Left ventricle myocardium inferior (tissue), 1 donor: ENCODE data around the gene AIF1L. TPM values are rescaled to one million over a fixed set of nuclear protein-coding genes. Genes with fewer than 3 reads are reported as not detected.

Source experiments
- DNase-seq: peaks from one replicate; pipeline ENCODE4 v3.0.0-alpha.2; 2020
- H3K27ac ChIP-seq: fragments of 200-600 bp; replicated peaks from 2 replicates; pipeline ENCODE4 v1.8.0; 2021
- H3K27me3 ChIP-seq: fragments of 200-600 bp; 2 replicates; pipeline ENCODE4 v1.8.0; 2021; ENCODE audit warnings: low read depth
- H3K36me3 ChIP-seq: fragments of 200-600 bp; 2 replicates; pipeline ENCODE4 v1.8.0; 2021
- H3K4me1 ChIP-seq: fragments of 200-600 bp; 2 replicates; pipeline ENCODE4 v1.8.0; 2021
- H3K4me3 ChIP-seq: fragments of 200-600 bp; 2 replicates; pipeline ENCODE4 v1.8.0; 2021; ENCODE audit warnings: mild to moderate bottlenecking, moderate library complexity
- H3K9me3 ChIP-seq: fragments of 200-600 bp; replicated peaks from 2 replicates; pipeline ENCODE4 v1.8.0; 2021
- CTCF ChIP-seq: fragments of 200-600 bp; IDR thresholded peaks from 2 replicates; pipeline ENCODE4 v1.8.0; 2021; ENCODE audit warnings: antibody characterized with exemption, mild to moderate bottlenecking, borderline replicate concordance
- intact Hi-C: fragments of 100-400 bp; cut with micrococcal nuclease; formaldehyde crosslinking; loops from one replicate; pipeline ENCODE4 v1.11.0; 2022
- total RNA-seq: library from RNA; stranded (reverse); fragmentation: NEBNext Ultra II Directional; extraction: Animal tissue kit (Norgen Biotek cat#: 25700); gene quantifications from one replicate; pipeline ENCODE4 v1.2.1, GENCODE V29; 2021
- donor health status: DM: no; HTN: yes; CAD: no; lungs with severe emphysema.

Gene AIF1L
- total RNA-seq, 1 donor from 2014 or later = 16.5 TPM

GRCh38 chr9:131103024-131103423, 6.7 kb downstream of the AIF1L start:
- H3K36me3 ChIP-seq = peaks cover 9% of the 10 kb centered on the region
- H3K4me1 ChIP-seq = peaks cover 82% of the 10 kb centered on the region
- H3K27me3 ChIP-seq = peaks cover 13% of the 10 kb centered on the region
- H3K9me3 ChIP-seq = no peaks in the 10 kb centered on the region
- DNase-seq = no peak
- no peak for TF ChIP-seq CTCF
- peak overlapping the region; percentile 43 for H3K4me3 ChIP-seq
- intact Hi-C loops = no loop called here
- peak overlapping the region; percentile 87 for H3K27ac ChIP-seq

DNA sequence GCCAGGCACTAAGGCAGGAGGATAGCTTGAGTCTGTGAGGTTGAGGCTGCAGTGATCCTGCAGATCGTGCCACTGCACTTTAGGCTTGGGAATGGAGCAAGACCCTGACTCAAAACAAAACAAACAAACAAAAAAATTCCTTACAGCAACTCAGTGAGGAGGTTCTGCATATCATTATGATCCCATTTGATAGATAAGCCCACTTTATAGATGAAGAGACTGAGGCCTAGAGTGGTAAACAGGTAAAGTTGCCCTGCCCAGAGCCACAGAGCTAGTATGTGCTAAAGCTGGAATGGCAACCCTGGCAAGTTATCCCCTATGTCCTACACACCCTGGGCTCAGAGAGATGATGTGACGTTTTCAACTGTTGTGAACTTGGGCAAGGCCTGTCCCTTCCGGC, 7.2 kb downstream of the AIF1L start:
- no peak for DNase-seq
- Histone ChIP-seq H3K4me1 (peaks cover 81% of the 10 kb centered on the region), H3K27me3 (peaks cover 8% of the 10 kb centered on the region), H3K9me3 (no peaks in the 10 kb centered on the region), H3K27ac (peak overlapping the region; percentile 87), H3K36me3 (peaks cover 9% of the 10 kb centered on the region), H3K4me3 (no peak overlapping the region)
- intact Hi-C loops = no loop called here
- no peak for TF ChIP-seq CTCF

DNA sequence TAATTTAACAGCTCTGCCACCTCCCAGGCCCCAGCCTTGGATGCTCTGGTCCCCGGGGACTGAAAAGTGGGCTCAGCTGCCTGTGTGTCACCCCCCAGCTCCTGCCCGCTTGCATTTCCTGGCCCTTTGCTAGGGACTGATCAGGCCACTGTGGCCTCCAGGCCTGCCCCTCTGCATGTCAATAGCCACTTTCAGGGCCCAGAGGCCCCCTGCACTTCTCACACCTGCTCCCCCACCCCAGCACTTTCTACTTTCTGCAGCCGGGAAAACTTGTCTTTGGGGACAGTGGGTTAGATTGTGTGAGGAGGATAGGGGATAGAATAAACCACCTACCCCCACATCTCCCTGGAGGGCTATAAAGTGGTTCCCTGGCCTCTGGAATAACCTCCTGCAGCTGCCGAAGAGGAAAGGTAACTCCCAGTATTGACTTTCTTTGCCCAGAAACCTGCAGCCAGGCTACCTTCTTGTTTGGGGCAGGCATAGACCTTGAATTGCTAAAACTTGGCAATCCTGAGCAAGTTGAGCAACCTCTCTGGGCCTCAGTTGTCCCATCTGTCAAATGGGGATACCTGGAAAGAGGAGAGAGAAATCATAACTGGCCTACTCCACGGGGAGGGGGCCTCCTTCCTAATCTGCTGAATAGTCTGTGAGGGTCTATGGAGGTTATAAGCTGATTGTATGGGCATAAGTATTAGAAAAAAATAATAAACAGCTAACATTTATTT, 7.8 kb downstream of the AIF1L start:
- intact Hi-C loops = no loop called here
- Histone ChIP-seq H3K36me3 (peaks cover 9% of the 10 kb centered on the region), H3K4me1 (peaks cover 75% of the 10 kb centered on the region), H3K27me3 (peaks cover 3% of the 10 kb centered on the region), H3K9me3 (no peaks in the 10 kb centered on the region), H3K4me3 (no peak overlapping the region), H3K27ac (peak overlapping the region; percentile 87)
- no peak for DNase-seq
- TF ChIP-seq CTCF = no peak

DNA sequence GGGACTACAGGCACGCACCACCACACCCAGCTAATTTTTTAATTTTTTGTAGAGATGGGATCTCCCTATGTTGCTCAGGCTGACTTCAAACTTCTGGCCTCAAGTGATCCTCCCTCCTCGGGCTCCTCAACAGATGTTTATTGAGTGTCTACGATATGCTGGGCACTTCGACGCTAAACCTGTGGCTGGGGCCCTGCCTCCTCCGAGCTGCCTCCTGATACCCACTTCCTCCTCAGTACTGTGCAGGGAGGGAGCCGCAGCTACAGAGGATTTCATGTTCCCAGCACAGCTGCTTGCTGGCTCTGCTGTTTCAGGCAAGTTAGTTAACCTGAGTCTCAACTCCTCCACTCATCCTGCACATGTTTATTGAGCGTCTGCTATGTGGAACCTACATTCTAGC, 9.6 kb downstream of the AIF1L start:
- H3K27ac ChIP-seq = peak overlapping the region; percentile 81

GRCh38 chr9:131107760-131108159, 11.4 kb downstream of the AIF1L start:
- peaks cover 56% of the 10 kb centered on the region for H3K4me1 ChIP-seq
- no peak overlapping the region for H3K4me3 ChIP-seq
- peaks cover 9% of the 10 kb centered on the region for H3K36me3 ChIP-seq
- H3K27me3 ChIP-seq = no peaks in the 10 kb centered on the region
- DNase-seq = no peak
- H3K9me3 ChIP-seq = no peaks in the 10 kb centered on the region
- peak overlapping the region; percentile 81 for H3K27ac ChIP-seq
- no peak for TF ChIP-seq CTCF
- intact Hi-C loops = no loop called here

More for the DNA sequence above, 9.6 kb downstream of the AIF1L start:
- intact Hi-C loops = no loop called here
- Histone ChIP-seq H3K36me3 (peaks cover 9% of the 10 kb centered on the region), H3K4me1 (peaks cover 59% of the 10 kb centered on the region), H3K4me3 (no peak overlapping the region), H3K9me3 (no peaks in the 10 kb centered on the region), H3K27me3 (no peaks in the 10 kb centered on the region)
- DNase-seq = no peak
- no peak for TF ChIP-seq CTCF
